Ishikawa (cell line): ENCODE results near the gene TRERF1.

Experiments used
- TEAD4 ChIP-seq: IDR thresholded peaks from 2 replicates; pipeline ENCODE4 v1.6.1; 2012
- TF ChIP-seq, protein P1 (sequence below): IDR thresholded peaks from 2 replicates; pipeline ENCODE4 v1.6.1; 2012; ENCODE audit warnings: low read depth, mild to moderate bottlenecking

DNA sequence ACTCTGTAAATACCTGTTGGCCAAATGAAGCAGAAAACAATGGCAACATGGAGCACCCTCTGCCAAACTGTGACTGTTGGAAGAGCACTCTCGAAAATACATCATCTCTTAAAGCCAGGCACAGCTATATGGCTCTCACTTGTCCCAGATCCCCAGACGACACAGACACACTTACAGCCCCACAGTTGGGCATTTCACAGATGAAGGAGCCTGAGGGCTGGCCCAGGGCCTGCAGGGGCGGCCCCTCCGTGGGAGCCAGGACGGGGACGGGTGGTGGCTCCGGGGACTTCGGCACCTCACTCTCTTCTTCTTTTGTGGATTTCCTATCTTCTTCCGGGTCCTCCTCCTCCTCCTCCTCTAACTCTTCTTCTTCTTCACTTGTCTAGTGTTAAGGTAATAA lies 215.7 kb downstream of the TRERF1 start:
- TF ChIP-seq, protein P1, sequence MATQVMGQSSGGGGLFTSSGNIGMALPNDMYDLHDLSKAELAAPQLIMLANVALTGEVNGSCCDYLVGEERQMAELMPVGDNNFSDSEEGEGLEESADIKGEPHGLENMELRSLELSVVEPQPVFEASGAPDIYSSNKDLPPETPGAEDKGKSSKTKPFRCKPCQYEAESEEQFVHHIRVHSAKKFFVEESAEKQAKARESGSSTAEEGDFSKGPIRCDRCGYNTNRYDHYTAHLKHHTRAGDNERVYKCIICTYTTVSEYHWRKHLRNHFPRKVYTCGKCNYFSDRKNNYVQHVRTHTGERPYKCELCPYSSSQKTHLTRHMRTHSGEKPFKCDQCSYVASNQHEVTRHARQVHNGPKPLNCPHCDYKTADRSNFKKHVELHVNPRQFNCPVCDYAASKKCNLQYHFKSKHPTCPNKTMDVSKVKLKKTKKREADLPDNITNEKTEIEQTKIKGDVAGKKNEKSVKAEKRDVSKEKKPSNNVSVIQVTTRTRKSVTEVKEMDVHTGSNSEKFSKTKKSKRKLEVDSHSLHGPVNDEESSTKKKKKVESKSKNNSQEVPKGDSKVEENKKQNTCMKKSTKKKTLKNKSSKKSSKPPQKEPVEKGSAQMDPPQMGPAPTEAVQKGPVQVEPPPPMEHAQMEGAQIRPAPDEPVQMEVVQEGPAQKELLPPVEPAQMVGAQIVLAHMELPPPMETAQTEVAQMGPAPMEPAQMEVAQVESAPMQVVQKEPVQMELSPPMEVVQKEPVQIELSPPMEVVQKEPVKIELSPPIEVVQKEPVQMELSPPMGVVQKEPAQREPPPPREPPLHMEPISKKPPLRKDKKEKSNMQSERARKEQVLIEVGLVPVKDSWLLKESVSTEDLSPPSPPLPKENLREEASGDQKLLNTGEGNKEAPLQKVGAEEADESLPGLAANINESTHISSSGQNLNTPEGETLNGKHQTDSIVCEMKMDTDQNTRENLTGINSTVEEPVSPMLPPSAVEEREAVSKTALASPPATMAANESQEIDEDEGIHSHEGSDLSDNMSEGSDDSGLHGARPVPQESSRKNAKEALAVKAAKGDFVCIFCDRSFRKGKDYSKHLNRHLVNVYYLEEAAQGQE: no peak
- no peak for TF ChIP-seq TEAD4
